WI38 (cell line): ENCODE data around the gene MTX2.

Source experiments
- H3K4me3 ChIP-seq: 2 replicates; pipeline ENCODE4 v1.5.1; 2011; ENCODE audit warnings: low read depth, mild to moderate bottlenecking, control low read depth, low read length
- CTCF ChIP-seq: IDR thresholded peaks from 2 replicates; pipeline ENCODE4 v1.5.1; 2012; ENCODE audit warnings: low read depth, mild to moderate bottlenecking, control low read depth, low read length

MTX2 gene

DNA sequence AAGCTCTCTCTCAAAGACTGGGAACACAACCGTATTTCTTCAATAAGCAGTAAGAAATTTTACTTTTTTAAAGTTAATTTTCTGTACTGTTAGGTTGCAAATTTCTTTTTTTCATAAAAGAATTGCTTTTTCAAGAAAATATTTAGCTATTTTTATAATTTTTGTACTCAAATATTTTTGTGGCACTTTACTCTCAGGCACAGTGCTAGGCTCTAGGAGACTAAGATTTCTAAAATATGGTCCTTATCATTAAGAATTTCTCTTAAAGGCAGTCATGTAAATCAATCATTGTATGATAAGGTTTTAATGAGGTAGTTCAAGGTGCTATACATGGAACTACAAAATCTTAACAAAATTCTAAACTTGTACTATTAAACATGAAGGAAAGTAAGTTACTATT, 61.4 kb downstream of the MTX2 start:
- H3K4me3 ChIP-seq = no peak overlapping the region
- TF ChIP-seq CTCF = no peak

DNA sequence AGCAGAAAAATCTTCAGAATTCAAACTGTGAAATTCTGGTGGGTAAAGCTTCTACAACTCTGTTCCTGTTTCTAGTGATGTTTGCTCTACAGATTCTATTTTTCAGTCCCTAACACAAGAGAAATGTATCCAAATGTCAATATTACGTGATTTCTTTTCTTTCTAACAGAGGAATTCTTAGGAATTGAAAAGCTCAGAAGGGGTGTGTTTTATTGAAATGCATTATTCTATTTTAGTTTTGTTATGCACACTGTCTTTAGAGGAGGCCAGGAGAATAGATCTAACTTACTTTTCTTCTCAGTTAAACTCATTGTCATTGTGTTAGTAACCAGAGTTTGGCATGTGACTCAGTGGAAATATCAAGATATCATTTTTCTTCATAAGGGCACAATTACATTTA, 62.4 kb downstream of the MTX2 start:
- no peak overlapping the region for H3K4me3 ChIP-seq

GRCh38 chr2:176334729-176335128, 65.5 kb downstream of the MTX2 start:
- H3K4me3 ChIP-seq = no peak overlapping the region
- TF ChIP-seq CTCF = no peak

More for the DNA sequence above, 62.4 kb downstream of the MTX2 start:
- no peak for TF ChIP-seq CTCF

GRCh38 chr2:176338395-176338794, 69.2 kb downstream of the MTX2 start:
- no peak for TF ChIP-seq CTCF
- H3K4me3 ChIP-seq = no peak overlapping the region

GRCh38 chr2:176339208-176339607, 70.0 kb downstream of the MTX2 start:
- no peak overlapping the region for H3K4me3 ChIP-seq
- TF ChIP-seq CTCF = no peak

DNA sequence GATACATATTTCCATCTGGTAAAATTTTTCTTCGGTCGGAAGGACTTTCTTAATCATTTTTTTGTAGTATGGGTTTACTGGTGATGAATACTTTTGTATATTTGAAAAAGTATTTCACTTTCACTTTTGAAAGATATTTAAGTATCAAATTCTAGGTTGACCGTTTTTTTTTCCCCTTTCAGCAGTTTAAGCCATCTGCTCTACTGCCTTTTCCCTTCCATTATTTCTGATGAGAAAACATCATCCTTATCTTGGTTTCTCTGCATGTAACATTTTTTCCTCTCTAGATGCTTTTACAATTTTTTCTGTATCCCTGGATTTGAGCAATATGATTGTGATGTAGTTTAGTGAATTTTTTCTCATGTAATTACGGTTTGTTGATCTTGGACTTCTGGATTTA, 87.0 kb downstream of the MTX2 start:
- H3K4me3 ChIP-seq = no peak overlapping the region
- TF ChIP-seq CTCF = no peak

GRCh38 chr2:176364273-176364977, 95.2 kb downstream of the MTX2 start:
- no peak for TF ChIP-seq CTCF
- no peak overlapping the region for H3K4me3 ChIP-seq
